ENCODE results near the gene RBM34. TPM values are rescaled to one million over a fixed set of nuclear protein-coding genes. Genes with fewer than 3 reads are reported as not detected.

RBM34 gene
- total RNA-seq, 2 donors from 2014 or later, result 13.2 to 26.2 TPM

GRCh38 chr1:235139315-235139714 lies 21.7 kb downstream of the RBM34 start:
- 90 to 99% methylated on average over 5 of the region's 5 CpGs for WGBS, 2 donors
- intact Hi-C loops (cut with DNase I), result no loop called here
- H3K36me3 ChIP-seq (replicated peaks in 1 of 2; ENCODE audit: insufficient read depth in 1 of 2, low read depth in 2 of 2), result peaks cover 0 to 21% of the 10 kb centered on the region in 2 donors
- no peaks in the 10 kb centered on the region for H3K4me1 ChIP-seq
- no peak for ATAC-seq
- TF ChIP-seq, protein P1, sequence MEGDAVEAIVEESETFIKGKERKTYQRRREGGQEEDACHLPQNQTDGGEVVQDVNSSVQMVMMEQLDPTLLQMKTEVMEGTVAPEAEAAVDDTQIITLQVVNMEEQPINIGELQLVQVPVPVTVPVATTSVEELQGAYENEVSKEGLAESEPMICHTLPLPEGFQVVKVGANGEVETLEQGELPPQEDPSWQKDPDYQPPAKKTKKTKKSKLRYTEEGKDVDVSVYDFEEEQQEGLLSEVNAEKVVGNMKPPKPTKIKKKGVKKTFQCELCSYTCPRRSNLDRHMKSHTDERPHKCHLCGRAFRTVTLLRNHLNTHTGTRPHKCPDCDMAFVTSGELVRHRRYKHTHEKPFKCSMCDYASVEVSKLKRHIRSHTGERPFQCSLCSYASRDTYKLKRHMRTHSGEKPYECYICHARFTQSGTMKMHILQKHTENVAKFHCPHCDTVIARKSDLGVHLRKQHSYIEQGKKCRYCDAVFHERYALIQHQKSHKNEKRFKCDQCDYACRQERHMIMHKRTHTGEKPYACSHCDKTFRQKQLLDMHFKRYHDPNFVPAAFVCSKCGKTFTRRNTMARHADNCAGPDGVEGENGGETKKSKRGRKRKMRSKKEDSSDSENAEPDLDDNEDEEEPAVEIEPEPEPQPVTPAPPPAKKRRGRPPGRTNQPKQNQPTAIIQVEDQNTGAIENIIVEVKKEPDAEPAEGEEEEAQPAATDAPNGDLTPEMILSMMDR (IDR thresholded peaks at IDR 0.05), result no peak
- TF ChIP-seq POLR2A (IDR thresholded peaks at IDR 0.05), result no peak
- no peaks in the 10 kb centered on the region for H3K9me3 ChIP-seq
- H3K27me3 ChIP-seq, result no peaks in the 10 kb centered on the region
- no peak for DNase-seq
- H3K27ac ChIP-seq, result no peak overlapping the region
- no peak overlapping the region for H3K4me3 ChIP-seq

DNA sequence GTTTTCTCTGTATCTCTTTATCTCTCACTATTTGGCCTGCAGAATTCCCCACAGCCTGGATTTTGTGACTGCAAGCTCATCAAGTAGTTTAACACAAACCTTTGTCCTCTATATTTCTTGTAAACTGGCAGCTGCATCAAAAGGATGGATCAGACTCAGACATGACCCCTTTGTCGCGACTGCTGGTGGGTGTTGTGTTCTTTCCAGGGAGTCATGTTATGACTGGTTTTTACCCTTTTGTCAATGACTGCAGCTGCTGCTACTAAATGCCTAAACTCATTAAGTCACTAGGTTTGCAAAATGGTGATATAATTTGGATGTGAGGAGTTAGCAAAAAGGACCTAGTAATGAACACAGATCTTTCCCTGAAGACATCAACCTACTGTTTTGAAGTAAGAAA lies 22.2 kb downstream of the RBM34 start:
- intact Hi-C loops (cut with DNase I), result no loop called here
- H3K4me3 ChIP-seq, result no peak overlapping the region
- no peaks in the 10 kb centered on the region for H3K27me3 ChIP-seq
- no peak for DNase-seq
- H3K4me1 ChIP-seq, result no peaks in the 10 kb centered on the region
- no peak for TF ChIP-seq POLR2A (IDR thresholded peaks at IDR 0.05)
- TF ChIP-seq, protein P1 (IDR thresholded peaks at IDR 0.05), result no peak
- peaks cover 0 to 22% of the 10 kb centered on the region in 2 donors for H3K36me3 ChIP-seq (replicated peaks in 1 of 2; ENCODE audit: insufficient read depth in 1 of 2, low read depth in 2 of 2)
- no peak overlapping the region for H3K27ac ChIP-seq
- H3K9me3 ChIP-seq, result no peaks in the 10 kb centered on the region
- ATAC-seq, result no peak
- WGBS, 2 donors, result 86 to 97% methylated on average over 2 of the region's 2 CpGs

DNA sequence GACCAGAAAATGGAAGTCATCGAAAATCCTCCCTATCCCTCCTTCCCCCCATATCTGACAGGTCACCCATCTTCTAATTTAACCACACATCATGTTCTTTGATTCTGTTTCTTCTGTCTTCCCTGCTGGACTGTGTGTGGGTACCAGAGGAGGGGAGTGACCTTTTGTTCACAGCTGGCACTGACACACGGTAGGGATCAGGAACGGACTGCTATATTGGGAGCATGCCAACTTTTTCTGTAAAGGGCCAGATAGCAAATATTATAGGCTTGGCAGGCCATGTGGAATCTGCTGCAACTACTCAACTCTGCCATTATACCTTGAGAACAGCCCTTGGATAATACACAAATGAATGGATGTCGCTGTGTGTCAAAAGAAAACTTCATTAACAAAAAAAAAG lies 24.9 kb downstream of the RBM34 start:
- Histone ChIP-seq H3K27ac (no peak overlapping the region), H3K36me3 (replicated peaks in 1 of 2; ENCODE audit: insufficient read depth in 1 of 2, low read depth in 2 of 2) (peaks cover 0 to 19% of the 10 kb centered on the region in 2 donors), H3K9me3 (no peaks in the 10 kb centered on the region), H3K4me3 (no peak overlapping the region), H3K4me1 (no peaks in the 10 kb centered on the region), H3K27me3 (no peaks in the 10 kb centered on the region)
- DNase-seq (peak in 3 of 4 donors; percentile 20 to 30 (median 24)), ATAC-seq (no peak)
- intact Hi-C loops (cut with DNase I), result no loop called here
- no peak for TF ChIP-seq POLR2A (IDR thresholded peaks at IDR 0.05)
- TF ChIP-seq, protein P1 (IDR thresholded peaks at IDR 0.05), result no peak
- 38 to 48% methylated on average over 4 of the region's 4 CpGs for WGBS, 2 donors

DNA sequence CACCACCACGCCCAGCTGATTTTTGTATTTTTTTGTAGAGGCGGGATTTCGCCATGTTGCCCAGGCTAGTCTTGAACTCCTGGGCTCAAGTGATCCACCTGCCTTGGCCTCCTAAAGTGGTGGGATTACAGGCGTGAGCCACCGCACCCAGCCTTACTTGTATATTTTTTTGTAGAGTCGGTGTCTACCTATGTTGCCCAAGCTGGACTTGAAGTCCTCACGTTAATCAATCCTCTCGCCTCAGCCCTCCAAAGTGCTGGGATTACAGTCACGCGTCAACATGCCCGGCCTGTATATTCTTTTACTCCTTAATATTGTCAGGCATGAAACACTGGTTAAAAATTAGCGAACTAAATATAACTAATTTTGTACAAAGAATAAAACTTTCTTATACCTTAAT lies 26.9 kb downstream of the RBM34 start:
- Histone ChIP-seq H3K36me3 (replicated peaks in 1 of 2; ENCODE audit: insufficient read depth in 1 of 2, low read depth in 2 of 2) (peaks cover 0 to 19% of the 10 kb centered on the region in 2 donors), H3K4me3 (no peak overlapping the region), H3K4me1 (peaks cover 2% of the 10 kb centered on the region), H3K9me3 (no peaks in the 10 kb centered on the region), H3K27me3 (no peaks in the 10 kb centered on the region), H3K27ac (no peak overlapping the region)
- DNase-seq (no peak), ATAC-seq (no peak)
- 94 to 97% methylated on average over 12 of the region's 12 CpGs for WGBS, 2 donors
- intact Hi-C loops (cut with DNase I), result no loop called here
- no peak for TF ChIP-seq POLR2A (IDR thresholded peaks at IDR 0.05)
- TF ChIP-seq, protein P1 (IDR thresholded peaks at IDR 0.05), result no peak

DNA sequence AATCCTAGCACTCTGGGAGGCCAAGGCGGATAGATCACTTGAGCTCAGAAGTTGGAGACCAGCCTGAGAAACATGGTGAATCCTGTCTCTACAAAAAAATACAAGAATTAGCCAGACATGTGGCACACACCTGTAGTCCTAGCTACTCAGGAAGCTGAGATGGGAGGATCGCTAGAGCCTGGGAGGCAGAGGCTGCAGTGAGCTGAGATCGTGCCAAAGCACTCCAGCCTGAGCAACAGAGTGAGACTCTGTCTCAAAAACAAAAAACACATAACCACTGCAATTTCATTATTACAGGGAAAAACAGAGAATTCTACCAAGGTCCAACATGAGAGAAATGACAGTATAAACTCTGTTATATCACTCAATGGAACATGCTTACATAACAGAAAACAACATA lies 28.0 kb downstream of the RBM34 start:
- WGBS, 2 donors, result 96 to 97% methylated on average over 3 of the region's 3 CpGs
- no peak for DNase-seq
- peaks cover 0 to 19% of the 10 kb centered on the region in 2 donors for H3K36me3 ChIP-seq (replicated peaks in 1 of 2; ENCODE audit: insufficient read depth in 1 of 2, low read depth in 2 of 2)
- H3K4me3 ChIP-seq, result no peak overlapping the region
- intact Hi-C loops (cut with DNase I), result no loop called here
- TF ChIP-seq POLR2A (IDR thresholded peaks at IDR 0.05), result no peak
- TF ChIP-seq, protein P1 (IDR thresholded peaks at IDR 0.05), result no peak
- H3K4me1 ChIP-seq, result peaks cover 4% of the 10 kb centered on the region
- no peaks in the 10 kb centered on the region for H3K9me3 ChIP-seq
- no peaks in the 10 kb centered on the region for H3K27me3 ChIP-seq
- H3K27ac ChIP-seq, result no peak overlapping the region
- no peak for ATAC-seq
